Measurements from ENCODE around the gene MRPL38. TPM values are rescaled to one million over a fixed set of nuclear protein-coding genes. Genes with fewer than 3 reads are reported as not detected.

MRPL38 gene
- total RNA-seq, 1 experiment from 2014 or later: 108 TPM

DNA sequence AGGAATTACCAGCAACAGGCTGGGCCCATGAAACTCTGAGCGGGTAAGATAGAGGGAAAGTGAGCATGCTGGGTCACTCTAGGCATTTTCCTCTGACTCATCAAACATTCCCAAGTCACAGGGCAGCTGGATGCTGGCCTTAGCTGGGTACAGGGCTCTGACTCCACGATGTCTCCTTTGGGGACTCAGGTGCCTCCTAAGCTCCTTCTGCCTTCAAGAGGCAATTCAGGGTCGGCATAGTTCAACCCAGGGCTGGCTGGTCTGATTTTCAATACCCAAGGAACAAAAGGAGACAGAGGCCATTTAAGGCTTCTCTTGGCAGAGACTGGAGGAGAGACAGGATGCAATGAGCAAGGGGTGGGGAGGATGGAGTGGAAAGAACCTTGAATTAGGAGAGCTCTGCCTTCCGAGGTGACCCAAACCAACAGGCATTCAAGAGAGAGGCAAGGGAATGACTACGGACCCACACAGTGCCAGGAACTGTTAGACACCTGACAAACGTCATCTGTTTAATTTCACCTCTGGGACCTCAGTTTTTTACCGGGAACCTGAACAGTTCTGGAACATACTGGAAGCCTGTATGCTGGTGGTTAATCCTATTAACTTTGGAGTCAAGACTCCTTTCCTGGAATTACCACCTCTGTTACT lies 50.5 kb downstream of the MRPL38 start:
- H2BK12ac ChIP-seq (ENCODE audit: insufficient read length, low read depth, low read length): no peak overlapping the region
- H2AK5ac ChIP-seq (ENCODE audit: insufficient read length, low read length): no peak overlapping the region
- H3K4ac ChIP-seq (ENCODE audit: low read depth, low read length): no peak overlapping the region
- H3K23ac ChIP-seq (ENCODE audit: insufficient read length, low read depth, low read length): no peak overlapping the region
- no peak overlapping the region for H4K8ac ChIP-seq (replicated peaks; ENCODE audit: insufficient read length, low read depth, low read length)
- H2BK15ac ChIP-seq (ENCODE audit: low read depth, low read length): no peak overlapping the region
- H3K4me1 ChIP-seq (ENCODE audit: insufficient read depth, low read length): peaks cover 5% of the 10 kb centered on the region
- no peak overlapping the region for H2BK20ac ChIP-seq (ENCODE audit: low read depth, low read length, poor library complexity, severe bottlenecking)
- H3K4me1 Mint-ChIP-seq: peaks cover 7 to 13% of the 10 kb centered on the region in 2 experiments
- no peak overlapping the region for H2BK5ac ChIP-seq (ENCODE audit: insufficient read length, low read length)
- no peak overlapping the region for H3T11ph ChIP-seq (ENCODE audit: low read length)
- no peak overlapping the region for H3K4me3 Mint-ChIP-seq
- H3K27ac ChIP-seq (ENCODE audit: insufficient read length, low read depth, low read length): no peak overlapping the region
- peaks cover 2% of the 10 kb centered on the region for H3K23me2 ChIP-seq (ENCODE audit: insufficient read length, low read depth, low read length, poor library complexity, severe bottlenecking)
- H3K56ac ChIP-seq (ENCODE audit: insufficient read length, low read depth, low read length): no peak overlapping the region
- no peak overlapping the region for H2BK120ac ChIP-seq (ENCODE audit: low read depth, low read length, poor library complexity, severe bottlenecking)
- DNase-seq: peak; percentile 44
- no peaks in the 10 kb centered on the region for H3K27me3 ChIP-seq (ENCODE audit: insufficient read depth, low read length)
- H3K9ac ChIP-seq (ENCODE audit: extremely low read depth, insufficient read length, low read length): peak overlapping the region; percentile 58
- TF ChIP-seq, protein P1, sequence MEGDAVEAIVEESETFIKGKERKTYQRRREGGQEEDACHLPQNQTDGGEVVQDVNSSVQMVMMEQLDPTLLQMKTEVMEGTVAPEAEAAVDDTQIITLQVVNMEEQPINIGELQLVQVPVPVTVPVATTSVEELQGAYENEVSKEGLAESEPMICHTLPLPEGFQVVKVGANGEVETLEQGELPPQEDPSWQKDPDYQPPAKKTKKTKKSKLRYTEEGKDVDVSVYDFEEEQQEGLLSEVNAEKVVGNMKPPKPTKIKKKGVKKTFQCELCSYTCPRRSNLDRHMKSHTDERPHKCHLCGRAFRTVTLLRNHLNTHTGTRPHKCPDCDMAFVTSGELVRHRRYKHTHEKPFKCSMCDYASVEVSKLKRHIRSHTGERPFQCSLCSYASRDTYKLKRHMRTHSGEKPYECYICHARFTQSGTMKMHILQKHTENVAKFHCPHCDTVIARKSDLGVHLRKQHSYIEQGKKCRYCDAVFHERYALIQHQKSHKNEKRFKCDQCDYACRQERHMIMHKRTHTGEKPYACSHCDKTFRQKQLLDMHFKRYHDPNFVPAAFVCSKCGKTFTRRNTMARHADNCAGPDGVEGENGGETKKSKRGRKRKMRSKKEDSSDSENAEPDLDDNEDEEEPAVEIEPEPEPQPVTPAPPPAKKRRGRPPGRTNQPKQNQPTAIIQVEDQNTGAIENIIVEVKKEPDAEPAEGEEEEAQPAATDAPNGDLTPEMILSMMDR (conservative IDR thresholded peaks at IDR 0.05): no peak
- peaks cover 5% of the 10 kb centered on the region; the same call in 1 of the 2 replicates for H3K79me2 ChIP-seq (ENCODE audit: insufficient read depth, low read length)
- no peaks in the 10 kb centered on the region for H3K9me3 Mint-ChIP-seq
- H3K18ac ChIP-seq (ENCODE audit: insufficient read length, low read depth, low read length): no peak overlapping the region
- H4K20me1 ChIP-seq (ENCODE audit: control insufficient read depth, insufficient read depth, insufficient read length): no peaks in the 10 kb centered on the region
- H3K9me3 ChIP-seq (ENCODE audit: control insufficient read depth, low read depth, low read length): no peaks in the 10 kb centered on the region
- H3K79me1 ChIP-seq (ENCODE audit: insufficient read depth, low read depth, low read length, poor library complexity, severe bottlenecking): peaks cover 4% of the 10 kb centered on the region
- WGBS (ENCODE audit: extremely low coverage, insufficient read length, low lambda C conversion rate): no CpG with 5 or more reads among the region's 7 CpGs
- no peak overlapping the region; a peak in 5 of 7 replicates for H3K27ac Mint-ChIP-seq
- no peak overlapping the region for H2AFZ ChIP-seq (ENCODE audit: low read length)
- H3K4me2 ChIP-seq (ENCODE audit: insufficient read depth, insufficient read length, low read length): peak overlapping the region; percentile 90
- H3K14ac ChIP-seq (ENCODE audit: insufficient read depth, low read length): no peak overlapping the region
- H4K91ac ChIP-seq (ENCODE audit: insufficient read length, low read depth, low read length): no peak overlapping the region
- H4K5ac ChIP-seq (ENCODE audit: insufficient read length, low read depth, low read length): no peak overlapping the region
- H3K27me3 Mint-ChIP-seq (ENCODE audit: low read depth): no peaks in the 10 kb centered on the region
- peaks cover 9 to 22% (median 22%) of the 10 kb centered on the region in 3 experiments; a peak in 6 of 7 replicates for H3K36me3 Mint-ChIP-seq (ENCODE audit: insufficient read depth in 1 of 3, low read depth in 3 of 3)
